Neural cell (in vitro differentiated cells): ENCODE measurements around the gene KIAA1958.

ENCODE experiments used
- CTCF ChIP-seq: fragments of 450-650 bp; IDR thresholded peaks from 2 replicates; pipeline ENCODE4 v1.5.1; 2014; ENCODE audit warnings: antibody characterized with exemption, mild to moderate bottlenecking, moderate library complexity; ENCODE audit not compliant: poor library complexity, severe bottlenecking
- POLR2AphosphoS5 ChIP-seq: IDR thresholded peaks from 2 replicates; pipeline ENCODE4 v1.6.1; 2012
- RAD21 ChIP-seq: fragments of 450-650 bp; conservative IDR thresholded peaks from 2 replicates; pipeline ENCODE4 v1.6.1; 2014; ENCODE audit warnings: antibody characterized with exemption, mild to moderate bottlenecking, moderate library complexity

DNA sequence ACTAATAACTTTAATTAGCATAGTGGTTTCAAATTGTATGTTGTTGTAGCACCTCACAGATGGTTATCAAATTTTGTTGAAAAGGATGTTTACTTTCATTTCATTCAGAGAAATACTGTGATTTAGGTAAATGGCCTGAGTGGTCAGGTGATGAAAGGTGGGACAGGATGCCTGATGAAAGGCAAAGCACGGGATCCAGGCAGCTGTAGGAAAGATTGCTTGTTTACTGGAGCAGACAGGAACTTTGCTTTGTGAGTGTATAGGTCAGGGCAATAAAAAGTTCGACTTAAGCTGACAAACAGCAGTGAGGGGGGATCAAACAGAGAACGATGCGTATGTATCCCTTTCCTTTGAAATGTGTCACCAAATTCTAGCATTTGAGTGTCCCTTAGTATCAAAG lies 19.0 kb downstream of the KIAA1958 start:
- TF ChIP-seq POLR2AphosphoS5 (no peak), CTCF (no peak), RAD21 (no peak)
